Stimulated activated CD4-positive, alpha-beta T cell treated with anti-CD3 and anti-CD28 coated beads, TNF-alpha, amount 100 ng/mL, for 1 hour (primary cell): ENCODE data around the gene LIN7B.
"Not testable (repeated sequence)": the region's sequence is repeated elsewhere in the genome, so short reads cannot be mapped to it uniquely, and the experiment has no call there.

Experiments
- DNase-seq, 3 donors: peaks; one replicate each; pipeline ENCODE4 v3.0.0-alpha.2; 2020; ENCODE audit warnings: low read depth in 3 of 3, low spot score in 1 of 3

The LIN7B gene

GRCh38 chr19:49118565-49119410 is 4.6 kb downstream of the LIN7B start, which contains the start of gene C19orf73:
Gene C19orf73 (minus strand): TSS chr19:49119143. CDS start chr19:49119022, 121 bp downstream.
- peak; percentile 91 to 94 (median 93) for DNase-seq

- no peak for DNase-seq
These were observed 5.5 kb downstream of the LIN7B start, which contains the start of gene PPFIA3 for GRCh38 chr19:49119411-49120324. Gene PPFIA3 (plus strand): TSS chr19:49119544. CDS start chr19:49127874, 8,330 bp downstream.

GRCh38 chr19:49120325-49120683 is 6.1 kb downstream of the LIN7B start:
- DNase-seq: no peak

GRCh38 chr19:49120868-49121267 is 6.7 kb downstream of the LIN7B start:
- DNase-seq: no peak

GRCh38 chr19:49121841-49122240 is 7.7 kb downstream of the LIN7B start:
- DNase-seq: not testable (repeated sequence)

- DNase-seq: not testable (repeated sequence)
These were observed 9.1 kb downstream of the LIN7B start for GRCh38 chr19:49123285-49123684.

GRCh38 chr19:49125025-49125731 is 11.0 kb downstream of the LIN7B start:
- no peak for DNase-seq

GRCh38 chr19:49126575-49126974 is 12.4 kb downstream of the LIN7B start:
- no peak for DNase-seq

GRCh38 chr19:49127225-49127624 is 13.1 kb downstream of the LIN7B start:
- DNase-seq: not testable (repeated sequence)

GRCh38 chr19:49127674-49128544 is 13.7 kb downstream of the LIN7B start:
- peak; percentile 87 to 93 (median 87) for DNase-seq

GRCh38 chr19:49128545-49129237 is 14.5 kb downstream of the LIN7B start:
- DNase-seq: no peak

- no peak for DNase-seq
These were observed 15.0 kb downstream of the LIN7B start for GRCh38 chr19:49129238-49129583.

- DNase-seq: no peak
These were observed 16.2 kb downstream of the LIN7B start for GRCh38 chr19:49130325-49130724.

- DNase-seq: no peak
These were observed 18.9 kb downstream of the LIN7B start for GRCh38 chr19:49132974-49133609.

GRCh38 chr19:49133621-49134454 is 19.7 kb downstream of the LIN7B start:
- DNase-seq: no peak

GRCh38 chr19:49135686-49136085 is 21.5 kb downstream of the LIN7B start:
- DNase-seq: no peak

- no peak for DNase-seq
These were observed 22.6 kb downstream of the LIN7B start for GRCh38 chr19:49136771-49137171.

GRCh38 chr19:49140951-49141350 is 26.8 kb downstream of the LIN7B start:
- DNase-seq: no peak
